ENCODE data around the gene ANGPTL7.

DNA sequence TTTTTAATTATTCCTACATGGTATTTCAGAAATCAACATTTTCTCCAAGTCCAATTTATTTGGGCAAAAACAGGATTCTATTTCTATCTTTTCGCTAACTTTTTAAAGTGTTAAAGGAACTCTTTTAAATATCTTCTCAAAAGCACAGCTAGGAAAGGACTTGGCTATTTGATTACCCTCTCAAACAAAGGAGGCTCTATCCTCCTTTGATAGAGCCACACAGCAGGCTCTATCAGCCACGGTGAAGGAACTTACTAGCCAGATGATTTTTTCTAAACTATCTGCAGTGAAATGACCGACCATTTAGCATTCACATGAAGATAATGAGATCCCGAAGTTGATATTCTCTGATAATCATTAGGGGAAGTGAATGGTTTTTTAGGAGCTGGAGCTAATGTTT lies 9.1 kb downstream of the ANGPTL7 start:
- TF ChIP-seq, protein P1, sequence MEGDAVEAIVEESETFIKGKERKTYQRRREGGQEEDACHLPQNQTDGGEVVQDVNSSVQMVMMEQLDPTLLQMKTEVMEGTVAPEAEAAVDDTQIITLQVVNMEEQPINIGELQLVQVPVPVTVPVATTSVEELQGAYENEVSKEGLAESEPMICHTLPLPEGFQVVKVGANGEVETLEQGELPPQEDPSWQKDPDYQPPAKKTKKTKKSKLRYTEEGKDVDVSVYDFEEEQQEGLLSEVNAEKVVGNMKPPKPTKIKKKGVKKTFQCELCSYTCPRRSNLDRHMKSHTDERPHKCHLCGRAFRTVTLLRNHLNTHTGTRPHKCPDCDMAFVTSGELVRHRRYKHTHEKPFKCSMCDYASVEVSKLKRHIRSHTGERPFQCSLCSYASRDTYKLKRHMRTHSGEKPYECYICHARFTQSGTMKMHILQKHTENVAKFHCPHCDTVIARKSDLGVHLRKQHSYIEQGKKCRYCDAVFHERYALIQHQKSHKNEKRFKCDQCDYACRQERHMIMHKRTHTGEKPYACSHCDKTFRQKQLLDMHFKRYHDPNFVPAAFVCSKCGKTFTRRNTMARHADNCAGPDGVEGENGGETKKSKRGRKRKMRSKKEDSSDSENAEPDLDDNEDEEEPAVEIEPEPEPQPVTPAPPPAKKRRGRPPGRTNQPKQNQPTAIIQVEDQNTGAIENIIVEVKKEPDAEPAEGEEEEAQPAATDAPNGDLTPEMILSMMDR (IDR thresholded peaks at IDR 0.05): no peak
- no peak for TF ChIP-seq POLR2A (IDR thresholded peaks at IDR 0.05; ENCODE audit: low read depth)
